ENCODE data around the gene HLA-DPB1.
"Not testable (repeated sequence)": the region's sequence is repeated elsewhere in the genome, so short reads cannot be mapped to it uniquely, and the experiment has no call there.

The HLA-DPB1 gene

DNA sequence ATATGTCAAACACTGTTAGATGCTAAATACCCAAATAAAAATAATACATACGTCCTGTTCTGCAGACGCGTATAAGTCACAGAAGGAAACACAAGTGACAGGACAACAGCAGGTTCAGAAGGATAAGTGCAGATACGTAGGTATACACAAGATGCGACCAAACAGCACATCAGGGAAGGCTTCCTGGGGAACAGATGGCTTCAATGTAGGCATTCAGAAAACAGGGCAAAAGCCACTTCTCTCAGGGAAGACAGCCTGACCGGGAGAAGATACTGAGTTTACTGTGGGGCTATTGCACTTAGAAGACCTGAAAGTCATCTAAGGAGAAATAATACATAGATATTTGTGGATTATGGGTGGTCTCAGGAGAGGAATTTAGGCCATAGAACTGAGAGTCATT is 4.2 kb upstream of the HLA-DPB1 start:
- no peak for DNase-seq (ENCODE audit: low read depth)

DNA sequence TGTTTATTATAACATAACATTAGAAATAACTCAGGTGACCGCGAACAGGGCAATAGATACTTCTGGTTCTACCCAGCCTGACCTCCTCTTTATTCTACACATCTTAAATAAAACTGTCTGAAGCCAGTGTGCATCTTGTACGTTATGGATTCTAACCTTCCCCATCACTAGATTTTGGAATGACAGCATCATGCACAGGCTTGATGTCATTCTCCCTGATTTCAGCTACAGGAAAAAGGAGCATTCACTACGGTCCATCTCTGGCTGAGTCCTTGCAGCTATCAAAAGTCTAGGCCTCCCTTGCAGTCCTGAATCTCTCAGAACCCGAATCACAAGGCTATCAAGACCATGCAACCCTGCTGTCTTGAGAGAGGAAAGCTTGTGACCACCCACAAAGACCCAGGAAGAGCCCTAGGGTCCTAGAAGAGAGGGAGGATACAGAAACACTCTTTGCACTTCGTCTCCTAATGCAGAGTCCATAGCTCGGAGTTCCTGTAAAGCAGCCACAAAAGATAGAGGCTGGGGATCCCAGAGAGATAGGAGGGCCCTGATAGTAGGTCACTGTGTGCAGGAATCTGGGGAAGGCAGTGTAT is 3.2 kb upstream of the HLA-DPB1 start:
- no peak for DNase-seq (ENCODE audit: low read depth)

DNA sequence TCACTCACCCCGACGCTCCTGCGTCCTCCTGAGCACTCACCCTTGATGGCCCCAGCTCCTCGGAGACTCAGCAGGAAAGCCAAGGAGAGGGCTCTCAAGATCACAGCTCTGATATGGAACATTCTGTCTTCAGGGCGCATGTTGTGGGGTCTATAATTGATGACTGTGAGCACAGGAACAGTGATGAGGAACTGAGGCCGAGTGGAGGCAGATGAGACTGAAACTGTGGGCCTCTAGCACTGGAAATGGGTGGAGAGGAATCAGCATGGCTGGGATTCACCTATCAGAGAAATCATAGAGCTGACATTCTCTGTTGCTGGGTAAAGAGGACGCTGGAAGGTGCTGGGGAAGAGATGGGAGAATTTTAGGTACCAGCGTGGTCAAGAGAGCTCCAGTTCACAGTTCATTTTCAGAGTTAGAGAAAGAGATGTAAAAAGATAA is 2.3 kb upstream of the HLA-DPB1 start, which contains the start of gene HLA-DPA1:
Gene HLA-DPA1, minus strand, starts transcription at position 219 of the 441 bp plus-strand sequence.
- no peak for DNase-seq (ENCODE audit: low read depth)

DNA sequence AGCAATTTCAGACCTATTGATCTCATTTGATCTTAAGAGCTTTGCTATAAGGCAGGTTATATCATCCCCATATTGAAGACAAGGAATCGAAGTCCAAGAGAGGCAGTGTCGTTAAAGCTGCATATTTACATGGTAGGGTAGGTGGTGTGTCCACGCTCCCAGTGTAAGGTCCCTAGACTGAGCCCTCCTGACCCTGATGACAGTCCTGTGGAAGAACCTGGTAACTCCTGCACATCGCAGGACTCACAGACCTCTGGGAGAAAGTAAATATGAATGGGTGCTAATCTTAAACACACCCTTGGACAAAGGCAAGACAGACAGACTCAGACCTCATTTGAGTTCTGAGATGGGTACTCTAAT is 602 bp upstream of the HLA-DPB1 start:
- DNase-seq (ENCODE audit: low read depth): no peak

DNA sequence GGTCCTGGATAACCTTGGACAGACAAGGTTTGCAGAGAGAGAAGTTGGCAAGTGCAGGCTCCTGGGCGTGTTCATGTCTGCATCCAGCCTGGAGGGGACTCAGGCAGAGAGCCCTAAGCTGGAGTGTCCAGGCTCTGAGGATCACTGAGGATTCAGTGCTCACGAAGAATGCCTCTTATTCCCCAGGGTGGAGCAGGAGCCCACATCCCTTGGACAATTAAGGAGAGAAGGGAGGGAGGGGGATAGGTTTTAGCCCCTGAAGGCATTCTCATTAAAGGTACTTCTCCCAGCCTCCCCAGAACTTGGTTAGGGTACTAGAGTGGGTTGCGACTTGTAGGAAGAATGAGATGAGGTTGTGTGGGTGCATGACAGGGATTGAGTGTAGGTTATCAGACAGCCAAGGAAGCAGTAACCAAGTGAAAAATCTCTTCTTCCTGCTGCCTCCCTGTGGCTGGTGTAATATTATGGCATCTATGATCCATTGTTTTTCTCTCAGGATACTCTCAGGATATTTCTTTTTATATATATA is 680 bp downstream of the HLA-DPB1 start:
- no peak for DNase-seq (ENCODE audit: low read depth)

DNA sequence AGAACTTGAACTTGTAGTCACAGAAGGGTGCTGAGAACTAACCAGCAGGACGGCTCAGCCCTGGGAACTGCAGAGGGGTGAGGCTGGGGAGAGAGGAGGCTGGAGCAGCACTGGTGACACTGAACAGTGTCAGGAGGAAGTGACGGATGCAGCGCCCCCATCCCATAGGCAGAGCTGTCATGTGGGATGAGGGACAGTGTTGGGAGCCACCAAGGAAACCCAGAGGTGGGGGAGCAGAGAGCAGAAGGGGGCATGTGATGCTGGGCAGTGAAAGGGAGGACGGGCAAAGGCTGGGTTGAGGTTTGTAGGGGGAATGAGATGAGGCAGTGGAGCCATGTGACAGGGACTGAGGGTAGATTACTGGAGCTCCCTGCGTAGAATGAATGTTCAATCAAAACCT is 2.1 kb downstream of the HLA-DPB1 start:
- DNase-seq (ENCODE audit: low read depth): no peak

DNA sequence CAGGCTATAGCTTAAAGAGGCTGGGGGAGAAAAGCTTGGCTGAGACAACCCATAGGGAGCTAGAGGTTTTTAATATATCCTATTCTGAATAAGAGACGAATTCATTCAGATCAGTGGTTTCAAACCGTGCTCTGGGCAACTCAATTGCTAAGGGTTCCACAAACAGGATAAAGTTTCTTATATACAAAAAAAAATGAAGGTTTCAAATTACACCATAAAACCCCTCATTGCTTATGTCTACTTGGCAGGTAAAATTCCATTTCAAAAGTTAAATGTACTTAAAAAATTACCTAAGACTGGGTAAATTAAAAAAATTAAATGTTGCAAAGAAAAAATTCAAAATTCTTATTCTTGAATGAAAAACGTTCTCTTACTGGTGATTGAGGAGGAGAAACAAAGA is 2.7 kb downstream of the HLA-DPB1 start:
- DNase-seq (ENCODE audit: low read depth): no peak

DNA sequence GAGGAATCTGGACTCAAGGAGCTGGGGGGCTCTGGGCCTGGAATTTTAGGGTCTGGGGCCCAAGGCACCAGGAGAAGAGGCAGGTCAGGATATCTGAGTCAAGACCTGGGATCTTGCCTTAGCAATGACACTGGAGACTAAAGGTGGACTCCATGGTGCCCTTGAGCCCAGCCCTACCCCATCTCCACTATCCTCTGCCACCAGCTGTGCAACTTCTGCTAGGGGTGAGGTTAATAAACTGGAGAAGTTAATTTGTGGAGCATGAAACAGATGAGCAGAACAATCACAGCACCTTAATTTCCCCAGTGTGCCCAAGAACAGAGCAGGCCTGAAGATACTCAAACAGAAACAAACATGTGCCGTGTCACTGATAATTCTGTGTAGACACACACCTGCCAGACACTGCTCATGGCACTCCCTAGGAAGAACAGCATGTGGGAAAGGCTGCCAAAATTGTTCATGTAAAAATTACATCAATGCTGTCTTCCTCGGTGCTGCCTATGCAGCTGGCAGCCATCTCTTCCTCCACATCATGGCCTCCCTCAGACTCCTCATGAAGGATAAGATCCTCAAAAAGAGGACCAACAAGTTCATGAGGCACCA is 3.2 kb downstream of the HLA-DPB1 start:
- DNase-seq (ENCODE audit: low read depth): no peak

DNA sequence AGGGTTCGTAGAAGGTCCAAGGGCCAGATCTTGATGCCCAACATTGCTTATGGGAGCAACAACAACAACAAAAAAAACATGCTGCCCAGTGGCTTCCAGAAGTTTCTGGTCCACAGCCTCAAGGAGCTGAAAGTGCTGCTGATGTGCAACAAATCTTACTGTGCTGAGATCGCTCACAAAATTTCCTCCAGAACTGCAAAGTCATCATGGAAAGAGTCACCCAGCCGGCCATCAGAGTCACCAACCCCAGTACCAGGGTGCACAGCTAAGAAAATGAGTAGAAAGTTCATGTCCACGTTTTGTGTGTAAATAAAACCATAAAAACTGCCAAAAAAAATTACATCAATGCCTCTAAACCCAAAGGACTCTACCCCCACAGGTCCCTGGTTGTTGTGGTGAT is 3.8 kb downstream of the HLA-DPB1 start:
- DNase-seq (ENCODE audit: low read depth): no peak

DNA sequence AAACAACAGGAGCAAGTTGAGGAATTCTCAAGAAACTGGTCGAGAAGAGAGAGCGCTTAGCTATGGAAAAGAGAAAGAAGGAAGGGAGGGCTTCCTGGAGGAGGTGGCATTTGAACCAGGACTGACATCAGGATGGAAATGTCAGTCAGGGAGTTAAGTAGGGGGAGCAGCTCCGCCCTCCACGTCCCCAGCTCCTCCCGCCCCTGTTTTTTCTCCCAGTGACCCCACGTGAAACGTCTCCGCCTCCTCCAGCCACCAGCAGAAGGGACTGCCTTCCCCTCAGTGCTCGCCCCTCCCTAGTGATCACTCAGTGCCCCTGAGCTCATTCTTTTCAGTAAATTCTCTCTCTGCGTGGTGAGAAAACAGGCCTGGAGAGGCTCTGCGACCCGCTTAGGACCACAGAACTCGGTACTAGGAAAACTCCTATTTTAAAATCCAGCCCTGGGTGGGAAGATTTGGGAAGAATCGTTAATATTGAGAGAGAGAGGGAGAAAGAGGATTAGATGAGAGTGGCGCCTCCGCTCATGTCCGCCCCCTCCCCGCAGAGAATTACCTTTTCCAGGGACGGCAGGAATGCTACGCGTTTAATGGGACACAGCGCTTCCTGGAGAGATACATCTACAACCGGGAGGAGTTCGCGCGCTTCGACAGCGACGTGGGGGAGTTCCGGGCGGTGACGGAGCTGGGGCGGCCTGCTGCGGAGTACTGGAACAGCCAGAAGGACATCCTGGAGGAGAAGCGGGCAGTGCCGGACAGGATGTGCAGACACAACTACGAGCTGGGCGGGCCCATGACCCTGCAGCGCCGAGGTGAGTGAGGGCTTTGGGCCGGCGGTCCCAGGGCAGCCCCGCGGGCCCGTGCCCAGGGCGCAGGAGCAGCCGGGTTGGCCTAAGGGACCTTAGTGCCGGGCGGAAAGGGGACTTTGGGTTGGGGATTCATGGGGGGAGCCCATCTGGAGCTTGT is 4.6 kb downstream of the HLA-DPB1 start:
- no peak for DNase-seq (ENCODE audit: low read depth)

DNA sequence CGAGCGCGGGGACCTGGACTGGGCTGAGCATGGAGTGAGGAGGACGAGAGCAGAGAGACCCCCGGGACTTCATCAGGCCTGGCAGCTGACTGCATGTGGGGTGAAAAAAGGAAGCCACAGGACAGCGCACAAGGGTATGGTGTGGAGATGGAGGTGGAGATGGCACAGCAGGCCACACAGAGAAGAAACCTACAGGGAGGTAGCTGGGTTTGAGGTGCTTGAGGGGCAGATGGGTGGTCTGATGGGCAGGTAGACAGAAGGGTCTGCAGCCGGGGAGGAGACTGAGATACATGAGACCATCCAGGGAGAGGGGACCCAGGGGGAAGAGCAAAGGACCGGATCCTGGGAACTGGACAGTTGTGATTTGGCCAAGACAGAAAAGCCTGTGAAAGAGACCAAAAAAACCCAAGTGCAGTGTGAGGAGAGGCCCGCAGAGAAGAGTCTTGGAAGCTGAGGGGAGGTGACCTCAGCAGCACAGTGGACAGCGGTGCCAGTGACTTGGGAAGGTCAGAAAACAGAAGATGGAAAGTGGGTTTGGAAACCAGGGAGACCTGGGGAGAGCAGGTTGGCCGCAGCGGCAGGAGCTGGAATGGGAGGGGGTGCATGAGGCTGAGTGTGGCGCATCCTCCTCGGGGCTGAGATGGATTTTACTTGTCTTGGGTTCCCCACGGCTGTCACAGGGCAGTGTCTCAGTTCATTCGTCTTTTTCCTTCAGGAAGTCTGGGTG is 5.5 kb downstream of the HLA-DPB1 start:
- no peak for DNase-seq (ENCODE audit: low read depth)

DNA sequence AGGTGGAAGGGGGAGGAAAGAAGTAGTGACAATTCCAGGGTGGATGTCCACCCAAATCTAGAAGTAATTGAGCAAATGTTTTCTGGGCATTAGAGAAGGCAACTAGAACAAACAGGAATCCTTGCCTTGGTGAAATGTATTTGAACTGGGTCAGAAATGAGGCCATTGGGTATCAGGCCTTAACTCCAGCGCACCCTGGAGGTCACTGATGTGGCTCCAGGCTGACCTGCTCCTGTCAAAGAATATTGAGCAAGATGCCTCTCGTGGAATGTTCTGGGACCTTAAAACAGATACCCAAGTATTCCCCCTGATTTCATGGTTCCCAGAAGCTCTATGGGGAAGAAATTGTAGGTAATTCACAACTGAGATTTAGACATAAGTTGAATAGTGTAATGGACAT is 6.9 kb downstream of the HLA-DPB1 start:
- DNase-seq (ENCODE audit: low read depth): no peak

DNA sequence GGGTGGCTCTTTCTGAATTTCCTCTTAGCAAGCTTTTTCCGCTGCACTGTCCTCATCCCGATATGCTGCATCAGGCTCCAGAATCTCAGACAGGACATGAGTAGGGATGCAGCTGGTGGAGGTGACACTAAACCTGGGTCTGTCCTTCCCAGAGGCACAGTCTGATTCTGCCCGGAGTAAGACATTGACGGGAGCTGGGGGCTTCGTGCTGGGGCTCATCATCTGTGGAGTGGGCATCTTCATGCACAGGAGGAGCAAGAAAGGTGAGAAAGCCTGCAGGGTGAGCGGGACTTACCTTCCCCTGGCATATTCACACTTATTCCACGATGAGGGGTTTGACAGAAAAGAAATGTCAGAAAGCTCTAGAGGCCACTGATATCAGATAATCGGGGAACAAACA is 9.8 kb downstream of the HLA-DPB1 start:
- no peak for DNase-seq (ENCODE audit: low read depth)

DNA sequence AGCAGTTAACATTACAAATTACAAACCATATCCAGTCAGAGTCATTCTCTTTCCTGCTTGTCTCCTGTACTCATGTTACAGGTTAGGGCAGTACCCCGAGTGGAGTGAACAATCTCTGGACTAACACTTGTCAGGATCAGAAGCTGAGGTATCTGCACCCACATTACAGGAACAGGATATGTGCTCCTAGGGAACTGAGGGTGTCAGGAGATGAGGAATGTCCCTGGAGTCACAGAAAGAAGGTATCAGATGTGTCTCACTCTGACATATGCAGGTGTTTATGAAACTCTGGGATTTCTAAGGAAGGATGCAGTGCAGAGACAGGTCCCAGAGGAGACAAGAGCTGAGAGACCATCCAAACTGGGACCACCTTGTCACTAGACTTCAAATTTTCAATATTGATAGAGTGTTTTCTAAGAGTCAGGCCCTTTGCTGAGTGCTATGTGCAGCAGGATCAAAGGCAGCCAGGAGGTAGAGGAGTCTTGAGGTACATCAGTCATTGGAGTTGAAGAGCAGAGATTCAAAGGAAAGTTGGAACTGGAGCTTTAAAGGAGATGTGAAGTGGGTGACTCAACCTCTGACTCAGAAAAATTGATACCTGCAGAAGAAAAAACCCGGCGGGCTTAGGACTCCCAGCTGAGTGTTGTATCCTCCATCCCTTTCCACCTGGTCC is 12.6 kb downstream of the HLA-DPB1 start:
- DNase-seq (ENCODE audit: low read depth): no peak

DNA sequence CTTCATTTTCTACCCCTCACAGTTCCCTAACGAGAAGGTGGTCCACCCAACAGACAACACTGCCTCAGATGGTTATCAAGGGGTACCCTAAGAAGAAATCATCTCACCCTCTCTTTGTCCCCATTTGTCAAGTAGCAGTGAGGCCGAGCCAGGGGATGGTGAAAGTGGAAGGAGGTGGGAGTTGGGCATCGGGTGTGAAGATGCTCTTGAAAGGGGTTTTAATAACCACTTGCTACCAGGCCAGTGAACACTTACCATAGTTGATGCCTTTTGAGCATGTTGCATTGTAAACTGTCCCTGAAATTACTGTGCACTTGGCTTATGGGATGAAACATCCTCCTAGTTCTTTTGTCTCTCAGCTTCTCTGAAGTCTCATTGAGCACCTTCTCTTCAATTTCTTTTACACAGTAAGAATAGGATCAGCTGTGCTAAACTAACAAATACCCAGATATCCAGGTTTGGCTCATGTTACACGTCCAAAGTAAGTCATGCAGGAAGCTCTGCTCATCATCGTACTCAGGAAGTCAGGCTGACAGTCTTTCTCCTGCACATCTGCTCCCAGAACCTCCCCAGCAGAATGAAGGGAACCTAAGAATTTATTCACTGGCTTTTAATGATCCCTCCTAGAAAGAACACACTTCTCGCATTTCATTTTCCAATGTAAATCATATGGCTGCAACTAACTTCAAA is 13.3 kb downstream of the HLA-DPB1 start:
- no peak for DNase-seq (ENCODE audit: low read depth)

DNA sequence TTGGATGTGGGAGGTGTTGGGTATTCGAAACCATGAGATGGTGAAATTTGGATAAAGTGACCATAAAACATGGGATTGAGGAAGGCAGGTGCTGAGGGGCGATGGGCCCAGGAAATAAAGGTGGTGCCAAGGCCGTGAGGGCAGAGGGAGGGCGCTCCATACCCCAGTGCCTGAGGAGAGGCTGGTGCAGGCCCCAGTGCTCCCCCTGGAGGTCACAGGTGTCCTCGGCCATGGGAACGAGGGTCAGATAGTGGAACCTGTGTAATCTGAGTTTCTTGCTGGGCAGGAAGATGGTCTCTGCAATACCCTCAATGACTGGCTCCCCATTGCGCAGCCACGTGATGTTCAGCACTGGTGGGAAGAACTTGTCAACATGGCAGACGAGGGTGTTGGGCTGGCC is 16.2 kb downstream of the HLA-DPB1 start:
- DNase-seq (ENCODE audit: low read depth): no peak

DNA sequence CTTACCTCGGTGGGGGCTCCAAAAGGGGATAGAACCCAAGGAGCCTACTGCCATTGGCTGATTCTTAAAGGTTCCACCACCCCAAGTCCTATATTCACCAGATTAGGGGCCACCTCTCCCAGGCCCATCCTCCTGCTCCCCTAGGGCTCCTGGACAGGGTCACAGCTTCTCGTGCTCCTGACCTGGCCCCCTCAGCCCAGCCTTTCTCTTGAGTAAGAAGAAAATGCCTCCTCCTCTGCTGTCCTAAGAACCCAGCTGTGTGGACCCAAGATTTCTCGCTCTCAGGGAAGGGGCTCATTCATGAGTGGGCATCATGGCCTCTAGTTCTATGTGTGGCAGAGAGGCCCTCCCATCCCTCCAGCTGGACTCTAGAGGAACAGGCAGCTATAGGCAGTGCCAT is 16.6 kb downstream of the HLA-DPB1 start:
- DNase-seq (ENCODE audit: low read depth): no peak

DNA sequence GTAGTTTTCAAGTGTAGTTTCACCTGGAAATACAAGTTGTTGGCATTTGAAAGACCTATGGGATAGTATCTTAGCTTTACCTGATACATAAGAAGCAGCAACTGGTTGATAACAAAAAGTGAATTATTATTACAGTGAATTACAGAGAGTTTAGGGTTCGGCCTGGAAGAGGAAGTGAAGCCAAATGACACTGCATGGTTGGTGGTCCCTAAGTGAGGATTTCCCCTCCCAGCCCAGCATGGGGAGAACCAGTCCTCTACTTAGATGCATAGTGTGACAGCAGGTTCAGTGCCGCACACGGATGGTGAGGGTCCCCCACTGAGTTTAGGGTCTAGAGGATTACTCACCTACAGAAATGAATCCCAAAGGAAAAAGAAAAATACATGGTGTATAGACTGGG is 18.1 kb downstream of the HLA-DPB1 start:
- DNase-seq (ENCODE audit: low read depth): no peak

DNA sequence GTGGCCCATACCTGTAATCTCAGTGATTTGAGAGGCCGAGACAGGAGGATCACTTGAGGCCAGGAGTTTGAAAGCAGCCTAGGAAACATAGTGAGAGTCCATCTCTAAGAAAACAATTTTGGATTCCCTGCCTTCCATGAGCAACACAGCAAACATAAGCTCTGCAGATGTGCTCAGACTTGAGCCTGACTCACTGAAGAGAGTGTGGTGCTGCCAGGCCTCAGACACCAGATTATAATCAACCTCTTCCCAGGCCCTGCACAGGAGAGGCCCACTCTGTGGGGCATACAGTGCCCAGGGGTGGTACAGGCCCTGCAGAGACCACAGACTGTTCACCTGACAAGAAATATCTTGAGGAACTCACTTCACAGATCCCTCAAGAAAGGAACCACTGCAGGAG is 19.9 kb downstream of the HLA-DPB1 start:
- DNase-seq (ENCODE audit: low read depth): no peak

DNA sequence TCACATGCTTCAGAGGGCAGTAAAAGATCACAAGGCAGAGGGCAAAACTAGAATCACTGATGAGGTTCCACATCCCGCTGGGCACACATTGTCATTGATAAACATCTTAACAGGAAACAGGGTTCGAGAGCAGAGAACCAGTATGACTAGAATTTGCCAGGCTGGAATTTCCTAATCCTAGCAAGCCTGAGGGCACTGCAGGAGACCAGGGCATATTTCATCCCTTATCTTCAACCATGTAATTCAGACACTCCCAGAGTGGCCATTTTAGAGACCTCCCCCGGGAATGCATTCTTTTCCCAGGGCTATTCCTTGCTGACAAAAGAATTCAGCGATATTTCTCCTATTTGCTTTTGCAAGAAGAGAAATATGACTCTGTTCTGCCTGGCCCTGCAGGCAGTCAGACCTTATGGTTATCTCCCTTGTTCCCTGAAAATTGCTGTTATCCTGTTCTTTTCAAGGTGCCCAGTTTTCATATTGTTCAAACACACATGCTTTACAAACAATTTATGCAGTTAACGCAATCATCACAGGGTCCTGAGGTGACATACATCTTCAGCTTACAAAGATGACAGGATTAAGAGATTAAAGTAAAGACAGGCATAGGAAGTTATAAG is 25.4 kb downstream of the HLA-DPB1 start:
- not testable (repeated sequence) for DNase-seq (ENCODE audit: low read depth)

DNA sequence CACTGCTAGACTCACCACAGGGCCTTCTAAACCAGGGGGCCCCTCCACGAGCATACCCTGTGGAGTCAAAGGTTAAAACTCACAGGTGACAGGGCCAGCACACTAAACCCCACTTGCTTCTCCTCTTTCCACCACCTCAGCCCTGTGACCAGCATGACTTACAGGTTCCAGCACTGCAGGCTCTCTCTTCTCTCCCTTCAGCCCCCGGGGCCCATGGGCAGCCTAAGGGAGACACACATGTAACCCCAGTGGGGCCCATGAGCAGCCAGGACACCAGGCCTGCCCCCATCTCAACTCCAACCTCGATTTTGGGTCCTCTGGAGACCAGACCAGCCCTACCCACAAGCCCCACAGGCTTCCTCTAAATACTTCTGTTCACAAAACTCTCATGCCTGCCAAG is 28.0 kb downstream of the HLA-DPB1 start:
- no peak for DNase-seq (ENCODE audit: low read depth)
